B cell (primary cell): ENCODE measurements around the gene ATG7. TPM values are rescaled to one million over a fixed set of nuclear protein-coding genes. Genes with fewer than 3 reads are reported as not detected.
A peak's percentile ranks its signal among the peaks of the same experiment; 100 is the strongest.

Source experiments
- ATAC-seq: fragments of 200-7000 bp; cut with Tn5 transposase; one replicate; pipeline ENCODE4 v1.10.0; 2021; ENCODE audit warnings: low read depth, mild to moderate bottlenecking, moderate number of reproducible peaks, moderate library complexity
- CTCF ChIA-PET: fragments of 350-600 bp; sonication (Branson Sonifier 250); formaldehyde crosslinking; loops from one replicate; lab custom pipeline; 2021; ENCODE audit warnings: antibody characterized with exemption, inconsistent platforms; lab: Charles Lee
- POLR2A ChIA-PET: fragments of 350-600 bp; sonication (Branson Sonifier 250); formaldehyde crosslinking; loops from one replicate; lab custom pipeline; 2021; ENCODE audit warnings: antibody characterized with exemption; lab: Charles Lee
- DNase-seq: peaks from one replicate; pipeline ENCODE4 v3.0.0; 2013
- H2AFZ ChIP-seq: 2 replicates; pipeline ENCODE4 v1.6.1; 2012; ENCODE audit warnings: mild to moderate bottlenecking, low read depth, low read length; ENCODE audit not compliant: insufficient read depth, poor library complexity, severe bottlenecking
- H3K27ac ChIP-seq, 2 donors: 1 replicate in 1 of 2; 2 replicates in 1 of 2; pipeline ENCODE4 v1.5.1; 2012 to 2013; ENCODE audit warnings: low read length in 2 of 2, mild to moderate bottlenecking in 2 of 2, moderate library complexity in 1 of 2
- H3K27me3 ChIP-seq, 4 experiments: fragments of 200-600 bp in 1 of 4; sonication (generic) in 1 of 4; replicated peaks in 1 of 4; 1 replicate in 2 of 4; 2 replicates in 2 of 4; pipeline versions ENCODE4 v1.6.1 to v1.7.0; 2013 to 2016; ENCODE audit warnings: low read length in 3 of 4, mild to moderate bottlenecking in 2 of 4, mixed read lengths in 1 of 4, moderate library complexity in 1 of 4; ENCODE audit not compliant: insufficient read depth in 4 of 4, control insufficient read depth in 3 of 4; ENCODE audit errors: control extremely low read depth in 1 of 4
- H3K36me3 ChIP-seq, 2 experiments: replicated peaks in 1 of 2; 1 replicate in 1 of 2; 2 replicates in 1 of 2; pipeline versions ENCODE4 v1.6.1 to v1.7.1; 2013; ENCODE audit warnings: low read length in 1 of 2; ENCODE audit not compliant: insufficient read depth in 2 of 2, control insufficient read depth in 1 of 2; ENCODE audit errors: control extremely low read depth in 1 of 2, extremely low read depth in 1 of 2
- H3K4me1 ChIP-seq, 2 donors: fragments of 200-600 bp in 1 of 2; sonication (generic) in 1 of 2; 1 replicate in 1 of 2; 2 replicates in 1 of 2; pipeline versions ENCODE4 v1.5.1 to v1.6.1; 2013 to 2017; ENCODE audit warnings: low read length in 2 of 2; ENCODE audit not compliant: control insufficient read depth in 2 of 2, insufficient read depth in 2 of 2
- H3K4me2 ChIP-seq: replicated peaks from 2 replicates; pipeline ENCODE3; 2012; ENCODE audit warnings: mild to moderate bottlenecking, low read depth, low read length; ENCODE audit not compliant: poor library complexity, severe bottlenecking
- H3K4me3 ChIP-seq, 5 experiments: fragments of 200-600 bp in 1 of 5; sonication (generic) in 1 of 5; 1 replicate in 3 of 5; 2 replicates in 2 of 5; pipeline versions ENCODE4 v1.5.1 to v1.7.0; 2011 to 2016; ENCODE audit warnings: low read length in 4 of 5, mild to moderate bottlenecking in 4 of 5, low read depth in 2 of 5, control low read depth in 1 of 5, moderate library complexity in 1 of 5; ENCODE audit not compliant: insufficient read depth in 1 of 5; ENCODE audit errors: control extremely low read depth in 1 of 5, extremely low read depth in 1 of 5
- H3K79me2 ChIP-seq: fragments of 200-600 bp; sonication (generic); one replicate; pipeline ENCODE4 v1.6.0; 2016; ENCODE audit warnings: low read length; ENCODE audit not compliant: control insufficient read depth, insufficient read depth
- H3K9ac ChIP-seq: fragments of 200-600 bp; sonication (generic); 2 replicates; pipeline ENCODE4 v1.6.1; 2017; ENCODE audit warnings: mild to moderate bottlenecking, low read length, moderate library complexity
- H3K9me3 ChIP-seq, 3 donors: one replicate each; pipeline versions ENCODE4 v1.6.1 to v1.7.1; 2013; ENCODE audit warnings: low read length in 2 of 3; ENCODE audit not compliant: control insufficient read depth in 2 of 3, insufficient read depth in 1 of 3; ENCODE audit errors: control extremely low read depth in 1 of 3
- H4K20me1 ChIP-seq: 2 replicates; pipeline ENCODE4 v1.6.0; 2012; ENCODE audit warnings: mild to moderate bottlenecking, low read length; ENCODE audit not compliant: insufficient read depth, control insufficient read depth, poor library complexity, severe bottlenecking
- H3K27ac Mint-ChIP-seq: one replicate; pipeline ENCODE4 v1.8.0; 2021; ENCODE audit warnings: mixed read lengths
- H3K27me3 Mint-ChIP-seq: one replicate; pipeline ENCODE4 v1.8.0; 2021; ENCODE audit warnings: mixed read lengths
- H3K4me1 Mint-ChIP-seq: one replicate; pipeline ENCODE4 v1.8.0; 2021; ENCODE audit warnings: mixed read lengths
- H3K4me3 Mint-ChIP-seq: one replicate; pipeline ENCODE4 v1.8.0; 2021; ENCODE audit warnings: mixed read lengths
- H3K9me3 Mint-ChIP-seq: one replicate; pipeline ENCODE4 v1.8.0; 2022; ENCODE audit warnings: mixed read lengths; ENCODE audit not compliant: insufficient read depth
- EZH2 ChIP-seq: IDR thresholded peaks from 2 replicates; pipeline ENCODE4 v1.6.1; 2012; ENCODE audit warnings: borderline replicate concordance, low read depth, mild to moderate bottlenecking, moderate library complexity, low read length; ENCODE audit not compliant: insufficient read depth, poor library complexity, severe bottlenecking
- WGBS: methylation state at CpG from one replicate; pipeline ENCODE4 v1.1.5; 2013; ENCODE audit warnings: missing lambda C conversion rate; ENCODE audit not compliant: insufficient coverage; 5-methylcytosine and 5-hydroxymethylcytosine counted together
- intact Hi-C: fragments of 100-400 bp; cut with micrococcal nuclease; formaldehyde crosslinking; loops from one replicate; pipeline ENCODE4 v1.10.0; 2022
- polyA plus RNA-seq: library from polyadenylated mRNA; depleted of rRNA; stranded (reverse); fragments of >200 nt; gene quantifications from 2 replicates; pipeline ENCODE4 v1.2.3, GENCODE V29; 2012
- total RNA-seq, 2 donors: library from RNA; stranded (reverse); fragments of 120-200 nt in 1 of 2; gene quantifications; 1 replicate in 1 of 2; 2 replicates in 1 of 2; pipeline versions ENCODE4 v1.2.3 to v1.2.4, GENCODE V29; 2013 to 2022
- TF ChIP-seq, protein P1 (sequence below): fragments of 200-600 bp; IDR thresholded peaks from one replicate; pipeline ENCODE4 v1.8.0; 2022; ENCODE audit warnings: antibody characterized with exemption, mild to moderate bottlenecking

Gene ATG7
- total and polyA plus RNA-seq, 2 donors (not counting 1 experiment from before 2014, with no cell fraction given) = 13.9 to 66.4 TPM

DNA sequence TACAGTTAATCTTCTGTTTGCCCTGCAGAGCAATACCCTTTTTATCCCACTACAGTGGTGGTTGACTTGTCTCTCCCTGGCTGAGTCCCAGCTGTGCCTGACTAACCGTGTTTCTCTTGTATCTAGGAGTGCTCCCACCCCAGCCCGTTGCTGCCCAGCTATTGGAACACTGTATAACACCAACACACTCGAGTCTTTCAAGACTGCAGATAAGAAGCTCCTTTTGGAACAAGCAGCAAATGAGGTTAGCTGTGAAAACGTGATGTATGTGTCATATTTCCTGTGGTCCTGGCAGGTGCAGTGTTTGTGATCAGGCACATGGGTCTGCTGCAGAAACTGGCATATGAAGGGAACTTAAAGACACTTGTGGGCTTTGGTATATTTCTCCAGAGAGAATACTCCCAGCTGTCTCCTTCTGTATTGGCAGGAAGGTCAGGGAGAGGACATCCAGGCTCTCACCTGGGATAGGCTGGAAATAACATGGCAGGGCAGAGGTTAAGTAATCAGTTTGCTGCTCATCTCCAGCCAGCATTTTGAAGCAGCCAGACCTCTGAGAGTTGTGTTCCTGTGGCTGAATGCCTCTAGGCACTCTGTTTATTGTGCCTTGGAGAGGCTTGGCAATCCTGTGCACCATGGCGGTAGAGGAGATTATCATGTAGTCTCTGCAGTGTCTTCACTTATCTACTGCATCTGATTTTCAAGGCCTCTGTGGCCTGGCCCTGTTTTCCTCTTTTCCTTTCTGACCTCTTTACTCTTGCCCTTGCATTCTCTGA lies 34.8 kb downstream of the ATG7 start:
- no peak overlapping the region for H3K27ac ChIP-seq
- Mint-ChIP-seq H3K4me3 (no peak overlapping the region), H3K4me1 (peaks cover 6% of the 10 kb centered on the region), H3K27me3 (no peaks in the 10 kb centered on the region), H3K27ac (peak overlapping the region; percentile 73), H3K9me3 (no peaks in the 10 kb centered on the region)
- no peak overlapping the region for H2AFZ ChIP-seq
- no peaks in the 10 kb centered on the region for H3K4me1 ChIP-seq
- no peak for DNase-seq
- H3K27me3 ChIP-seq = no peaks in the 10 kb centered on the region
- no peaks in the 10 kb centered on the region for H3K79me2 ChIP-seq
- ChIA-PET CTCF (interaction anchor here (1.4 to 1.9 kb wide), 2 partner anchors 28 to 70 kb away, joined by 4 to 7 read pairs; no protein-coding TSS in a partner anchor), POLR2A (no interaction called here)
- intact Hi-C loops = no loop called here
- 54% methylated on average over 3 of the region's 5 CpGs for WGBS
- ATAC-seq = peak; percentile 28
- H4K20me1 ChIP-seq = no peaks in the 10 kb centered on the region
- no peak overlapping the region for H3K9ac ChIP-seq
- no peak overlapping the region for H3K4me3 ChIP-seq
- no peaks in the 10 kb centered on the region for H3K9me3 ChIP-seq
- TF ChIP-seq EZH2 = no peak
- TF ChIP-seq, protein P1, sequence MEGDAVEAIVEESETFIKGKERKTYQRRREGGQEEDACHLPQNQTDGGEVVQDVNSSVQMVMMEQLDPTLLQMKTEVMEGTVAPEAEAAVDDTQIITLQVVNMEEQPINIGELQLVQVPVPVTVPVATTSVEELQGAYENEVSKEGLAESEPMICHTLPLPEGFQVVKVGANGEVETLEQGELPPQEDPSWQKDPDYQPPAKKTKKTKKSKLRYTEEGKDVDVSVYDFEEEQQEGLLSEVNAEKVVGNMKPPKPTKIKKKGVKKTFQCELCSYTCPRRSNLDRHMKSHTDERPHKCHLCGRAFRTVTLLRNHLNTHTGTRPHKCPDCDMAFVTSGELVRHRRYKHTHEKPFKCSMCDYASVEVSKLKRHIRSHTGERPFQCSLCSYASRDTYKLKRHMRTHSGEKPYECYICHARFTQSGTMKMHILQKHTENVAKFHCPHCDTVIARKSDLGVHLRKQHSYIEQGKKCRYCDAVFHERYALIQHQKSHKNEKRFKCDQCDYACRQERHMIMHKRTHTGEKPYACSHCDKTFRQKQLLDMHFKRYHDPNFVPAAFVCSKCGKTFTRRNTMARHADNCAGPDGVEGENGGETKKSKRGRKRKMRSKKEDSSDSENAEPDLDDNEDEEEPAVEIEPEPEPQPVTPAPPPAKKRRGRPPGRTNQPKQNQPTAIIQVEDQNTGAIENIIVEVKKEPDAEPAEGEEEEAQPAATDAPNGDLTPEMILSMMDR = no peak
- H3K36me3 ChIP-seq = peaks cover 4 to 57% of the 10 kb centered on the region in 2 experiments
- no peak overlapping the region for H3K4me2 ChIP-seq

DNA sequence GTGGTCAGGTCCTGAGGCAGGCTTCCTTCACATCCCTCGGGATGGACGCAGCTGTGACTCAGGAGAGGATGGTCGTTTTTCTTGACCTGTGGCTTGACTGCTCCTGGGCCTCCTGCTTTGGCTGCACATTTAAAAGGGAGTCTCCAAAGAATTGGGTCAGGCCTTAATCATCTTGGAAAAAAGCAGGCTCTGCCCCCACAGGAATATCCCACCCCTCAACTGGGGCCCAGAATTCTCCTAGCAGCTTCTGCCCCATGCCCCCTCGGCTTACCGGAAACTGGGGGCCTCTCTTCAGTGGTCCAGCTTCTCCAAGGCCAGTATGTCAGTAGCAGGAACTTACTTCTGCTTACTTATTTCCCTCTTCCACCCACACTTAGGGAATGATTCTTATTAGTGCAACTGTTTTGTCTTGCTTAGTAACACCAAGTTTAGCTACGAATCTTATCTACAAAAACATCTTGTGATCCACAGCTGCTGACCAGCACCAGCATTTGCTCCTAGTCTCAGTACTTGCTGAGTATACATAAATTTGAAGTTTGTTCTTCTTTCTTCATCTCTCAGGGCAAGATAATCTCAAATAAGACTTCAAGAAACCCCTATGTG lies 35.7 kb downstream of the ATG7 start:
- no peaks in the 10 kb centered on the region for H3K4me1 ChIP-seq
- Mint-ChIP-seq H3K4me3 (no peak overlapping the region), H3K27ac (no peak overlapping the region), H3K4me1 (peaks cover 6% of the 10 kb centered on the region), H3K9me3 (no peaks in the 10 kb centered on the region), H3K27me3 (no peaks in the 10 kb centered on the region)
- no peak overlapping the region for H3K4me3 ChIP-seq
- peaks cover 3 to 57% of the 10 kb centered on the region in 2 experiments for H3K36me3 ChIP-seq
- ChIA-PET CTCF (no interaction called here), POLR2A (no interaction called here)
- no peak overlapping the region for H3K27ac ChIP-seq
- no peaks in the 10 kb centered on the region for H3K9me3 ChIP-seq
- H2AFZ ChIP-seq = no peak overlapping the region
- intact Hi-C loops = no loop called here
- no peaks in the 10 kb centered on the region for H3K27me3 ChIP-seq
- H3K4me2 ChIP-seq = no peak overlapping the region
- H3K9ac ChIP-seq = no peak overlapping the region
- WGBS = 82% methylated on average over 2 of the region's 6 CpGs
- ATAC-seq (no peak), DNase-seq (no peak)
- no peaks in the 10 kb centered on the region for H3K79me2 ChIP-seq
- no peaks in the 10 kb centered on the region for H4K20me1 ChIP-seq
- no peak for TF ChIP-seq EZH2
- TF ChIP-seq, protein P1 = no peak
